Glomerular endothelial cell (primary cell): Measurements from ENCODE around the gene BLM. TPM values are rescaled to one million over a fixed set of nuclear protein-coding genes. Genes with fewer than 3 reads are reported as not detected.
A peak's percentile ranks its signal among the peaks of the same experiment; 100 is the strongest.
"Not testable (repeated sequence)": the region's sequence is repeated elsewhere in the genome, so short reads cannot be mapped to it uniquely, and the experiment has no call there.

ENCODE experiments used
- DNase-seq: peaks from one replicate; pipeline ENCODE4 v3.0.0-alpha.2; 2011; ENCODE audit warnings: low read depth, low spot score; ENCODE audit errors: extremely low read depth
- total RNA-seq: library from RNA; depleted of rRNA; stranded (reverse); fragments of >200 nt; gene quantifications from 2 replicates; pipeline ENCODE4 v1.2.3, GENCODE V29; 2015

The BLM gene
- total RNA-seq = 3.2 and 4.1 TPM in 2 replicates

GRCh38 chr15:90716976-90717821 lies at the start of gene BLM:
Gene BLM, plus strand, starts transcription at chr15:90717346. Its CDS starts 30,047 bp downstream, at chr15:90747393.
- DNase-seq = peak; percentile 80

DNA sequence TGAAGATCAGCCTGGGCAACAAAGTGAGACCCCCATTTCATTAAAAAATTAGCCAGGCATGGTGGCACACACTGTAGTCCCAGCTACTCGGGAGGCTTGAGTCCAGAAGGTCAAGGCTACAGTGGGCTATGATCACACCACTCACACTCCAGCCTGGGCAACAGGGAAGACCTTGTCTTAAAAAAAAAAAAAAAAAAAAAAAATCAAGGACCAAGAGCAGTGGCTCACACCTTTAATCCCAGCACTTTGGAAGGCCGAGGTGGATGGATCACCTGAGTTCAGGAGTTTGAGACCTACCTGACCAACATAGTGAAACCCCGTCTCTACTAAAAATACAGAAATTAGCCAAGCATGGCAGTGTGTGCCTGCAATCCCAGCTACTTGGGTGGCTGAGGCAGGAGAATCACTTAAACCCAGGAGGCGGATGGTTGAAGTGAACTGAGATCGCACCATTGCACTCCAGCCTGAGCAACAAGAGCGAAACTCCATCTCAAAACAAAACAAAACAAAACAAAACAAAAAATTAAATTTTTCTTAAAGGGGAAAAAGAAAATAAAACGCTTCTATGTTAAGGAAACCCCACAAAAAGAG lies 49.3 kb upstream of the BLM start:
- not testable (repeated sequence) for DNase-seq

- not testable (repeated sequence) for DNase-seq
These were observed 46.5 kb upstream of the BLM start for GRCh38 chr15:90670631-90671030.

DNA sequence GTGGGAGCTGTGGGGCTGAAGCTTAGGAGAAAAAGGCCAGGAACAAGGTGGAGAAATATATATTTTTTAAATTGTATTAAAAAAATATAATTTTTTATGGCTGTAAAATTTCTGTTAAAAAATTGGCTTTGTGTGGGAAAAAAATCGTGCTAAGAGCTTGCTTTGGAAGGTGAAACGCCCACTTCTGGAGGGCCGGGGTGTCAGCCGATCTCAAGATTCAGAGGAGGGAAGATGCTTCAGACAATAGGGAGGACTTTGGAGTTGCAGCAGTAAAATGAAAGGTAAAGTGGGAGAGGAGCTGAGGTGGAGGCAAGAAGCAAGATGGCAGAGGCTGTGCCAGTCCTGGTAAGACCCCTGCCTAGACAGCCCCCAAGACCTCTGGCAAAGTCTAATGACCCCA lies 45.9 kb upstream of the BLM start:
- no peak for DNase-seq

GRCh38 chr15:90673357-90673756 lies 43.8 kb upstream of the BLM start:
- DNase-seq = not testable (repeated sequence)

DNA sequence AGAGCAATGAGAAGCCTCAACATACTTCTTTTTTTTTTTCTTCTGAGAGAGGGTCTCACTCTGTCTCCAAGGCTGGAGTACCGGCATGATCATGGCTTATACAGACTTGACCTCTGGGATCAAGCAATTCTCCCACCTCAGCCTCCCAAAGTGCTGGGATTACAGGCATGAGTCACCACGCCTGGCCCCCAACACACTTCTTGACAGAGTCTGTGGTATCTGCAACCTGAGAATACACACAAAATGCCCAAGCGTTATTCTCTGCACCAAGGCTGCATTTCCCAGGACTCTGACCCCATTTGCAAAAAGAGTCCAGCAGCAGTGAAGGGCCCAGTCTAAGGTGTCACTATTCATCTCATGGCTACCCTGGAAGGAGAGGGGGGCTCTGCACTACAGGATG lies 42.7 kb upstream of the BLM start:
- no peak for DNase-seq

- no peak for DNase-seq
These were observed 41.7 kb upstream of the BLM start for GRCh38 chr15:90675464-90675863.

- DNase-seq = no peak
These were observed 39.0 kb upstream of the BLM start for GRCh38 chr15:90677807-90678790.

DNA sequence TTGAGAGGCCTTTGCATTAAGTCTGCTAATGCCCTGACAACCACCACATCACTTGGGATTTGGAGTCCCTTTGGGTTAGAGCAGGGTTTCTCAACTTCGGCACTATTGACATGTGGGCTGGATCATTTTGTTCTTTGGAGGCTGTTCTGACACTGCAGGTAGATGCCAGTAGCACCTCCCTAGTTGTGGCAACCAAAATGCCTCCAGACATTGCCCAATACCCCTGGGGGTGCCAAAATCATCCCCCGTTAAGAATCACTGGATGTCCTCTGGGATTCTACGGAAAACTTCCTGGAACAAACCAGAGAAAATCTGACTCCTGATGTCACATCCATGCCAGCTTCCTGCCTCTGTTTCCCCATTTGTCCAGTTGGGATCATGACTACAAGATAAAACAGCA lies 37.2 kb upstream of the BLM start:
- no peak for DNase-seq

DNA sequence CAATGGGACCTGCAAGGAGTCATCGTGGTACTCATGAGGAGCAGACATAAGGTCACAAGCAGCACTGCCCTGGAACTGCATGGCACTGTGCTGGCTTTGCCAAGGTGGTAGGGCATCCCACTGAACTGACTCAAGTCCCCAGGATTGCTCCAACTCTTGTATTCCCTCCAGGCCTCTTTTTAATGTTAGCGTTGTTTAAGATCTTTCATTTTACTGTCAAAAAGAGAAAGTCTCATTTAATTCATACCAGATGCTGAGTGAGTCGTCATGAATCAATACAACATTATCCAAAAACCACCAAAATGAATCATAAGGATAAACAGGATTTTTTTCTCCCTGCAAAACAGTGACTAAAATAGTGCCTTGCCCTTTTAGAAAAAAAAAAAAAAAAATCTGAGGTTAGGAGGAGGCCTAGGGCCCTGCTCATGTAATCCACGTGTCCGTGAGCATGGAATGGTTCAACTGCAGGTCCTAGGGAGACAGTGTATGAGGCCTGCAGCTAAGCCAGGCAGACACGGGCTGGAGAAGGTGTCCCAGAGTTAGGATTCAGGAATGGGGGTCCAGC lies 36.7 kb upstream of the BLM start:
- no peak for DNase-seq

DNA sequence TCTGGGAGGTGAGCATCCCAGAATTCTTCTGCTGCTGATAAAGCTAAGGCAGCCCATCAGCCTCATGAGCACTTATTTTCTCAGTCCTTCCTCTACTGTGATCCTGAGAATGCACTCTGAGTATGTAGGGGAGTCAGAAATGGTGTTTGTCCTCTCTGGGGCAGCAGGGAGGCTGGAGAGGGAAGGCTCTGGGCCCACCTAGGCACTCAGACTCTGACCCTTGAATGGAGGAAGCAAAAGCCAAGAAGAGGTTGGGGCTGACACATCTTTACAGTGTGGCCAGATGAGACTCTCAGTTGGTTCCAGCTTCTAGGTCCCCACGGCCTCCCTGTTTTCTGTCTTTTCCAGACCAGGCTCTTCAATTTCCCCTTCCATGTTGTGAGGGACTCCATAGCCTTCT lies 36.1 kb upstream of the BLM start:
- no peak for DNase-seq

DNA sequence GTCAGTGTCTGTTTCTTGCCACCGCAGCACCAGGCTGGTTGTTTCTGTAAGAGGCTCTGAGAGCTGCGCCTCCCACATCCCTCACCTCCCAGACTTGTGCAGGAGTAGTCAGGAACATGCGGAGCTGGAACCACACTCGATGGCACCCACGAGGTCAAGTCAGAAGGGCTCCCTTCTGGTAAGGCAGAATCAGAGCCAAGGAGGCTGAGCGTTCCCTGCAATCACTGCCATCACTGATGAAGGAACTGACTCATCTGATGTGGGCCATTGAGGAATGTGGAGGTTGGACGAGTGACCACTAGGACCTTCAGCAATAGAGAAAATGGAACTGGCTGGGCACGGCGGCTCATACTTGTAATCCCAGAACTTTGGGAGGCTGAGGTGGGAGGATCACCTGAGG lies 35.7 kb upstream of the BLM start:
- peak; percentile 20 for DNase-seq

DNA sequence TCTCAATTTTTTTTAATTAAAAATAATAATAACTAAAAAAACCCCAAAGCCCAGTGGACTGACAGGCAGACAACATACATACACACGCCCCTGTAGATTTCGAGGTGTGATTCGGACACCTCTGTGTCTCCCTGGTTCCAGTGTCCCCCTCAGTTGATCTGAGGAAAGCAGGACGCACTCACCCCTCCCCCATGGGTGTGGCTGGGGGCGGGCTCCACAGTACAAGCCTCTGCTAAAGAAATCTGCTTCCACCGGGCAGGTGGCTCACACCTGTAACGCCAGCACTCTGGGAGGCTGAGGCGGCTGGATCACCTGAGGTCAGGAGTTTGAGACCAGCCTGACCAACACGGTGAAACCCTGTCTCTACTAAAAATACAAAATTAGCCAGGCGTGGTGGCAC lies 33.8 kb upstream of the BLM start:
- no peak for DNase-seq

DNA sequence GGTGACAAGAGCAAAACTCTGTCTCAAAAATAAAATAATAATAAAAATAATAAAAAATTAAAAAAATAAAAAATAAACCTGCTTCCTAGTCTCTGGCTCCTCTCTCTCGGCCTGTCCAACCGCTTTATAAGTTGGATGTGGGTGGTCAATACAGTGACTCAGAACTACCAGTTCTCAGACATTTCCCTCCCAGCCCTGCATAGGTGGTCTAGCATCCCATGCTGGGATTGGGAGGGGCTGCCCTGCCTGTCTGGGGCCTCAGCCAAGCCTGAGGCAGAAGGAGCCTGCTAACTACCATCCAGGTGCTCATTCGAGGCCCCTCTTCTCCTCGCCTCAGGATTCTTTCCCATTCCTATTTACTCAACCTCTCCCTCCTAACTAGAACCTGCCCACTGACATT lies 33.3 kb upstream of the BLM start:
- DNase-seq = no peak

DNA sequence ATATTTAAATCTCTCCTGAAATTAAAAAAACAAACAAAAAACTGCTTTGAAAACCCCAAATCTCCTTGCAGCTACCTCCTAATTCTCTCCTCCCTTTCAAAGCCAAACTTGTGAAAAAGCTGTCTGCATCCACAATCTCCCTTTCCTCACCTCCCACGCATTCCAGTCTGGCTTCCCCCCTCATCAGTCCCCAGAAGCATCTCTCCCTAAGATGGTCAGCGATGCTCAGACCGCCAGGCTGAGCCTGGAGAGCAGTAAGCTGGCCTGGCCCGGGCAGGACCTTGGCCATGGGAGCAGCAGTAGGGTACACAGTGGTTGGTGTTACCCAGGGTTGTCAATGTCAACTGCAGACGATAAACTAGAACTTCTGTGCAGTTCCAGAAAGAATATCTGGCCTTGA lies 32.9 kb upstream of the BLM start:
- DNase-seq = no peak

- no peak for DNase-seq
These were observed 31.3 kb upstream of the BLM start for GRCh38 chr15:90685591-90686434.

GRCh38 chr15:90686435-90687218 lies 30.5 kb upstream of the BLM start:
- no peak for DNase-seq

- not testable (repeated sequence) for DNase-seq
These were observed 27.7 kb upstream of the BLM start for GRCh38 chr15:90689326-90689961.

- DNase-seq = no peak
These were observed 26.6 kb upstream of the BLM start for GRCh38 chr15:90690585-90690984.
